Stimulated activated CD4-positive, alpha-beta T cell treated with anti-CD3 and anti-CD28 coated beads, Interleukin-2, amount 100 ng/mL, for 4 hours (primary cell): ENCODE measurements around the gene ARF3.
"Not testable (repeated sequence)": the region's sequence is repeated elsewhere in the genome, so short reads cannot be mapped to it uniquely, and the experiment has no call there.

Source experiments
- DNase-seq: peaks from one replicate; pipeline ENCODE4 v3.0.0-alpha.2; 2020; ENCODE audit warnings: low read depth

The ARF3 gene

GRCh38 chr12:48929551-48929950, 27.7 kb downstream of the ARF3 start:
- no peak for DNase-seq

- DNase-seq, result no peak
These were observed 30.0 kb downstream of the ARF3 start for GRCh38 chr12:48927261-48927660.

GRCh38 chr12:48925304-48926011, 31.8 kb downstream of the ARF3 start, which contains the start of gene FKBP11:
TSS of gene FKBP11 (minus strand) at chr12:48925492. CDS start at chr12:48925428, 64 bp downstream.
- DNase-seq, result peak; percentile 76

GRCh38 chr12:48924617-48925303, 32.5 kb downstream of the ARF3 start:
- peak; percentile 72 for DNase-seq

GRCh38 chr12:48923117-48923516, 34.2 kb downstream of the ARF3 start:
- no peak for DNase-seq

- peak; percentile 13 for DNase-seq
These were observed 39.3 kb downstream of the ARF3 start for GRCh38 chr12:48917857-48918537.

GRCh38 chr12:48910196-48910595, 47.1 kb downstream of the ARF3 start:
- no peak for DNase-seq

- DNase-seq, result not testable (repeated sequence)
These were observed 47.6 kb downstream of the ARF3 start for GRCh38 chr12:48909698-48910097.

GRCh38 chr12:48907245-48907644, 50.0 kb downstream of the ARF3 start:
- no peak for DNase-seq

GRCh38 chr12:48903982-48904411, 53.3 kb downstream of the ARF3 start:
- peak; percentile 73 for DNase-seq

- DNase-seq, result no peak
These were observed 53.8 kb downstream of the ARF3 start for GRCh38 chr12:48903363-48903981.

GRCh38 chr12:48901278-48901677, 56.0 kb downstream of the ARF3 start:
- no peak for DNase-seq

- no peak for DNase-seq
These were observed 57.6 kb downstream of the ARF3 start for GRCh38 chr12:48899651-48900050.

GRCh38 chr12:48894271-48894670, 63.0 kb downstream of the ARF3 start:
- DNase-seq, result no peak

- DNase-seq, result peak; percentile 55
These were observed 66.4 kb downstream of the ARF3 start for GRCh38 chr12:48890657-48891418.

GRCh38 chr12:48889679-48890078, 67.6 kb downstream of the ARF3 start:
- DNase-seq, result no peak
